Measurements from ENCODE around the gene EIF3L.
A peak's percentile ranks its signal among the peaks of the same experiment; 100 is the strongest.

The EIF3L gene

GRCh38 chr22:37855462-37855861, 6.2 kb downstream of the EIF3L start:
- no peak for DNase-seq

- no peak for DNase-seq
Observed at GRCh38 chr22:37860796-37861421, 11.7 kb downstream of the EIF3L start.

- no peak for DNase-seq
Observed at GRCh38 chr22:37862570-37863325, 13.5 kb downstream of the EIF3L start.

GRCh38 chr22:37865510-37865909, 16.3 kb downstream of the EIF3L start:
- no peak for DNase-seq

GRCh38 chr22:37870273-37870672, 21.1 kb downstream of the EIF3L start:
- DNase-seq = no peak

- DNase-seq = no peak
Observed at GRCh38 chr22:37880668-37881440, 31.6 kb downstream of the EIF3L start.

GRCh38 chr22:37884420-37884819, 35.2 kb downstream of the EIF3L start:
- DNase-seq = no peak

- no peak for DNase-seq
Observed at GRCh38 chr22:37887584-37888378, 38.6 kb downstream of the EIF3L start.

- DNase-seq = no peak
Observed at GRCh38 chr22:37891926-37892325, 42.7 kb downstream of the EIF3L start.

- DNase-seq = no peak
Observed at GRCh38 chr22:37892566-37893335, 43.5 kb downstream of the EIF3L start.

GRCh38 chr22:37893583-37893983, 44.4 kb downstream of the EIF3L start:
- no peak for DNase-seq

GRCh38 chr22:37894939-37895670, 45.9 kb downstream of the EIF3L start:
- DNase-seq = no peak

- peak; percentile 49 for DNase-seq
Observed at GRCh38 chr22:37896181-37896592, 47.0 kb downstream of the EIF3L start.

GRCh38 chr22:37896939-37897338, 47.7 kb downstream of the EIF3L start:
- no peak for DNase-seq

GRCh38 chr22:37897807-37898206, 48.6 kb downstream of the EIF3L start:
- DNase-seq = no peak

GRCh38 chr22:37898441-37899181, 49.4 kb downstream of the EIF3L start:
- DNase-seq = no peak

GRCh38 chr22:37904572-37905533, 55.6 kb downstream of the EIF3L start:
- DNase-seq = peak; percentile 35

- peak; percentile 67 for DNase-seq
Observed at GRCh38 chr22:37905534-37906363, 56.5 kb downstream of the EIF3L start, which contains the start of gene MICALL1. MICALL1 (plus strand) TSS chr22:37906297; CDS start chr22:37906423, 126 bp downstream.
